Smooth muscle cell (in vitro differentiated cells): ENCODE results near the gene CLEC2L. TPM values are rescaled to one million over a fixed set of nuclear protein-coding genes. Genes with fewer than 3 reads are reported as not detected.

Experiments used
- DNase-seq: peaks from one replicate; lab custom pipeline; 2025; ENCODE audit not compliant: unreplicated experiment; lab: John Stamatoyannopoulos, UW
- H2AFZ ChIP-seq: fragments of 200-600 bp; sonication (generic); 2 replicates; pipeline ENCODE4 v1.6.0; 2016; ENCODE audit warnings: antibody characterized with exemption, low read depth, mild to moderate bottlenecking
- H3F3A ChIP-seq: fragments of 200-600 bp; sonication (generic); 2 replicates; pipeline ENCODE4 v1.6.0; 2017; ENCODE audit warnings: antibody characterized with exemption, low read depth
- H3K27ac ChIP-seq: fragments of 200-600 bp; sonication (generic); 2 replicates; pipeline ENCODE4 v1.5.1; 2016; ENCODE audit warnings: low read depth, mild to moderate bottlenecking
- H3K27me3 ChIP-seq: fragments of 200-600 bp; sonication (generic); 2 replicates; pipeline ENCODE4 v1.6.1; 2016; ENCODE audit warnings: low read depth, mild to moderate bottlenecking
- H3K36me3 ChIP-seq: fragments of 200-600 bp; sonication (generic); 2 replicates; pipeline ENCODE4 v1.5.1; 2016; ENCODE audit warnings: low read depth
- H3K4me1 ChIP-seq: fragments of 200-600 bp; sonication (generic); 2 replicates; pipeline ENCODE4 v1.5.1; 2016; ENCODE audit warnings: low read depth
- H3K4me2 ChIP-seq: fragments of 200-600 bp; sonication (generic); 2 replicates; pipeline ENCODE4 v1.6.0; 2016; ENCODE audit warnings: mild to moderate bottlenecking
- H3K4me3 ChIP-seq: fragments of 200-600 bp; sonication (generic); 2 replicates; pipeline ENCODE4 v1.5.1; 2016; ENCODE audit warnings: mild to moderate bottlenecking
- H3K79me2 ChIP-seq: fragments of 200-600 bp; sonication (generic); 2 replicates; pipeline ENCODE4 v1.6.0; 2016; ENCODE audit warnings: low read depth, mild to moderate bottlenecking
- H3K9ac ChIP-seq: fragments of 200-600 bp; sonication (generic); 2 replicates; pipeline ENCODE4 v1.6.0; 2016; ENCODE audit warnings: low read depth
- H3K9me3 ChIP-seq: fragments of 200-600 bp; sonication (generic); replicated peaks from 2 replicates; pipeline ENCODE4 v1.5.1; 2016; ENCODE audit warnings: low read depth
- H4K20me1 ChIP-seq: fragments of 200-600 bp; sonication (generic); 2 replicates; pipeline ENCODE4 v1.6.0; 2016; ENCODE audit warnings: low read depth
- WGBS: methylation state at CpG from one replicate; pipeline ENCODE4 v1.1.7; 2016; ENCODE audit warnings: low lambda C conversion rate; 5-methylcytosine and 5-hydroxymethylcytosine counted together
- polyA plus RNA-seq: library from polyadenylated mRNA; unstranded; fragments of >200 nt; fragmentation: Nextera tagmentation; extraction: Ambion mirVana; gene quantifications from 2 replicates; pipeline ENCODE4 v1.2.1, GENCODE V29; 2016
- total RNA-seq: library from RNA; depleted of rRNA; stranded (reverse); fragments of >200 nt; gene quantifications from 2 replicates; pipeline ENCODE4 v1.2.3, GENCODE V29; 2014
- TF ChIP-seq, protein P1 (sequence below): fragments of 200-600 bp; sonication (generic); IDR thresholded peaks from 2 replicates; pipeline ENCODE4 v1.5.1; 2017; ENCODE audit warnings: borderline replicate concordance, mild to moderate bottlenecking, antibody characterized with exemption; ENCODE audit not compliant: insufficient read depth, poor library complexity, severe bottlenecking

The CLEC2L gene
- total and polyA plus RNA-seq, 2 experiments from 2014 or later = not detected

DNA sequence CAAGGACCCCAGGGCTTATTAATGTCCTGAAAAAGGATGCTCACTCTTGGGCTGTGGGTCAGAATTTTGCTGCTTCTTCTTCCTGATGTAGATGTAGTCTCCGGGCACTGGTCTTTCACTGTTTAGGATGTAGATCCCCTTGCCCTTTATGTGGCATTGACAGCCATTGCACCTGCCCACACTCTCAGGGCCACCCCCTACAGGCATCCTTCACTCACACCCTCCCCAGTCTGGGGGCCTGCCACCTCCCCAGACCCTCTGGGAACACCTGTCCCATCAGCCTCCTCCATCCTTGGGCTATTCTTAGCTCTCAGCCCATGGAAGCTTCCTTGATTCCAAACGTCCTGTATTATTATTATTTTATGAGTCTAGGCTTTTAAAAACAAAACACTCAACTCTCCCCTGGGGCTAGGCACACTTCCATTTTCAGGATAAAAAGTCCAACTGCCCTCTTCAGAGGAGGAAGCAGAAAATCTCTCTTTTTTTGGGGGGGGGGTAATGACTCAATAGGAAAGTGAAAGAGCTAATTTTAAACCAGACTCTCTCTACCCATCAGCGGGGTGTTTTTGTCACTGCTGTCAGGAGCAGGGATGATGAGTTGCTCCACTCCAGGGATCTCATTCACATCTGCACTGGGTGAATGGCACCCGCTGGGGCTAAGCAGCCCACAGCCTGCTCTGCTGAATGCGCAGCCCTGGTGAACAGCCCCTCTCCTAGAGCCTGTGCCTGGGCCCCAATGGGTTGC lies 28.5 kb upstream of the CLEC2L start:
- TF ChIP-seq, protein P1, sequence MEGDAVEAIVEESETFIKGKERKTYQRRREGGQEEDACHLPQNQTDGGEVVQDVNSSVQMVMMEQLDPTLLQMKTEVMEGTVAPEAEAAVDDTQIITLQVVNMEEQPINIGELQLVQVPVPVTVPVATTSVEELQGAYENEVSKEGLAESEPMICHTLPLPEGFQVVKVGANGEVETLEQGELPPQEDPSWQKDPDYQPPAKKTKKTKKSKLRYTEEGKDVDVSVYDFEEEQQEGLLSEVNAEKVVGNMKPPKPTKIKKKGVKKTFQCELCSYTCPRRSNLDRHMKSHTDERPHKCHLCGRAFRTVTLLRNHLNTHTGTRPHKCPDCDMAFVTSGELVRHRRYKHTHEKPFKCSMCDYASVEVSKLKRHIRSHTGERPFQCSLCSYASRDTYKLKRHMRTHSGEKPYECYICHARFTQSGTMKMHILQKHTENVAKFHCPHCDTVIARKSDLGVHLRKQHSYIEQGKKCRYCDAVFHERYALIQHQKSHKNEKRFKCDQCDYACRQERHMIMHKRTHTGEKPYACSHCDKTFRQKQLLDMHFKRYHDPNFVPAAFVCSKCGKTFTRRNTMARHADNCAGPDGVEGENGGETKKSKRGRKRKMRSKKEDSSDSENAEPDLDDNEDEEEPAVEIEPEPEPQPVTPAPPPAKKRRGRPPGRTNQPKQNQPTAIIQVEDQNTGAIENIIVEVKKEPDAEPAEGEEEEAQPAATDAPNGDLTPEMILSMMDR = no peak
- Histone ChIP-seq H3F3A (no peaks in the 10 kb centered on the region), H3K27ac (no peak overlapping the region), H3K4me2 (no peak overlapping the region), H3K27me3 (peaks cover 12% of the 10 kb centered on the region), H3K4me1 (no peaks in the 10 kb centered on the region), H3K9me3 (no peaks in the 10 kb centered on the region), H3K79me2 (no peaks in the 10 kb centered on the region), H4K20me1 (no peaks in the 10 kb centered on the region), H3K4me3 (no peak overlapping the region), H3K9ac (no peak overlapping the region), H3K36me3 (no peaks in the 10 kb centered on the region), H2AFZ (no peak overlapping the region)
- DNase-seq = no peak
- WGBS = 87% methylated on average over 5 of the region's 5 CpGs

DNA sequence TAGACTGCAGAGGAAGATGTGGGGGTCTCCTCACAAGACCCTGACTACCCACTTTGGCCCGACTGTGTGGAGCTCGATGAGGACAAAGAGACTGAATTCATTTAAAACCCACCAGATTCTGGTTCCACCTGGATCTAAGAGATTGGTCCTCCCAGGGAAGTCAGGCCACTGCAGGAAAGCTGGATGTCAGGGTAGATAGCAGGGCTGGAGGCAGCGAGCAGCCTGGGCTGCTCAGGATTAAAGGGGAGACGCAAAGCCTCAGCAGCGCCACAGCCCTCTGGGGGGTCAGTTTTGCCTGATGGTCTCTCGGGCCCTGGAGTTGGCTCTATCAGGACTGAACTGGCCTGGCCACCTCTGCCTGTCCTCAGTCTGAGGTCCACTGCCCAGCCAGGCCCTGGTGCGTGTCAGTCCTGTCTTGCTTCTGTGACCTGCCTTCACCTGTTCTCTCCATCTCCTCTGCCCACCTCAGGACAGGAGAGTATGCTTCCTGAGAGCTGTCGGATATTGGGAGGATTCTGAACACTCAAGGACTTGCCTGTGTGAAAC lies 27.8 kb upstream of the CLEC2L start:
- H3K79me2 ChIP-seq = no peaks in the 10 kb centered on the region
- DNase-seq = no peak
- no peaks in the 10 kb centered on the region for H3F3A ChIP-seq
- no peak overlapping the region for H2AFZ ChIP-seq
- no peaks in the 10 kb centered on the region for H3K36me3 ChIP-seq
- H3K4me1 ChIP-seq = no peaks in the 10 kb centered on the region
- H3K4me2 ChIP-seq = no peak overlapping the region
- H4K20me1 ChIP-seq = no peaks in the 10 kb centered on the region
- TF ChIP-seq, protein P1 = no peak
- no peak overlapping the region for H3K9ac ChIP-seq
- no peaks in the 10 kb centered on the region for H3K9me3 ChIP-seq
- peaks cover 12% of the 10 kb centered on the region for H3K27me3 ChIP-seq
- H3K27ac ChIP-seq = no peak overlapping the region
- 89% methylated on average over 8 of the region's 8 CpGs for WGBS
- H3K4me3 ChIP-seq = no peak overlapping the region

DNA sequence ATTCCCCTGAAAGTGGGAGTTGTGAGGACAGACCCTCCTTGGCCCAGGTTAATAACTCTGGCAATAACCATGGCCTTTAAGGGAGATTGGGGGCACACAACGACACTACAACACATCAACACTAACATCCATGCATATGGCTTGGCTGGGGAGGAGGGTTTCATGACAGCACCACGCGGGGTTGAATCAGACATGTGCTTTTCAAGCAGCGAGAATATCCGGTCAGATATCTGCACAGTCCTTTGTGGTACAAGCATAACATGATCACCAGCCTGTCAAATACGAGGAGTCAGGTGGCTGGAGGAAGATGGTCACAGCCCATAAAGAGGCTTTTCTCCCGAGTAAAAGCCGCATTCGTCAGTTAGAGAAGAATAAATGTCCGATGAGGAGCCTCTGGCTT lies 27.0 kb upstream of the CLEC2L start:
- Histone ChIP-seq H3K27me3 (peaks cover 12% of the 10 kb centered on the region), H2AFZ (no peak overlapping the region), H3K4me2 (no peak overlapping the region), H3K4me3 (no peak overlapping the region), H3K27ac (no peak overlapping the region), H3K4me1 (no peaks in the 10 kb centered on the region), H4K20me1 (no peaks in the 10 kb centered on the region), H3K9me3 (no peaks in the 10 kb centered on the region), H3K9ac (no peak overlapping the region), H3F3A (no peaks in the 10 kb centered on the region), H3K79me2 (no peaks in the 10 kb centered on the region), H3K36me3 (no peaks in the 10 kb centered on the region)
- WGBS = 89% methylated on average over 10 of the region's 10 CpGs
- TF ChIP-seq, protein P1 = no peak
- no peak for DNase-seq

DNA sequence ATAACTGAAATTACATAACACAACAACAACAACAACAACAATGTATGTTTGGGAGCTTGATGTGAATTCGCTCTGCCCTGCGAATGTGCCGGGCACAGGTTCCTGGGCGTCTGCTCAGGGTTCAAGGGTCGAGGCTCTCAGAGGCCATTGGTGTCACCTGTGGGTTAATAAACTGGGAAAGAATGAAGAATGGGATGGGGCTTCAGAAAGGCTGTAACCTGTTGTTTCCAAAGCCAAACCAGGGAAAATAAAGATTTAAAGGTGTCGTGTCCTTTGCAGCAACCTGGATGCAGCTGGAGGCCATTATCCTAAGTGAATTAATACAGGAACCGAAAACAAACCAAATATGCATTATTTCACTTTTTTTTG lies 22.7 kb upstream of the CLEC2L start:
- Histone ChIP-seq H3K4me3 (no peak overlapping the region), H3K36me3 (no peaks in the 10 kb centered on the region), H3K27me3 (peaks cover 12% of the 10 kb centered on the region), H3K79me2 (no peaks in the 10 kb centered on the region), H3K4me1 (no peaks in the 10 kb centered on the region), H3F3A (no peaks in the 10 kb centered on the region), H4K20me1 (no peaks in the 10 kb centered on the region), H2AFZ (no peak overlapping the region), H3K4me2 (no peak overlapping the region), H3K9ac (no peak overlapping the region), H3K9me3 (no peaks in the 10 kb centered on the region), H3K27ac (no peak overlapping the region)
- 95% methylated on average over 7 of the region's 7 CpGs for WGBS
- DNase-seq = no peak
- TF ChIP-seq, protein P1 = no peak
